ENCODE results near the gene P2RY12.

DNA sequence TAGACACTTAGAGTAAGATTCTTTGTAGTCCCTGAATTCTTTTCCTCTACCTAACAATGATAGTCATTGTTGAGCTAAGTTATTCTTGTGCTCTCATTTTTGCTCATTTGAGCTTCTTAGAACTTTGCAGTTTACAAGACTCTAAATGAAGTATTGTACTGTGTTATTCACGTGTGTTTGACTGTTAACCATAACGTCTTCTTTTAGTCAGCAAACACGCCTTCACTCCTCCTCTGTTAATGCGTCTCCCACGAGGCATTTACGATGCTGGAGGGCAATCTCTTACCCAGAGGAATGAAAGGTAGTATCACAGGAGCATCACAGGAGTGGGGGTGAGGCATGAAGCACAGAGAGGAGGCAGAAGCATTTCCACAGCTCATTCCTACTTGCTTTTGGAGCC is 91.4 kb downstream of the P2RY12 start:
- TF ChIP-seq, protein P1, sequence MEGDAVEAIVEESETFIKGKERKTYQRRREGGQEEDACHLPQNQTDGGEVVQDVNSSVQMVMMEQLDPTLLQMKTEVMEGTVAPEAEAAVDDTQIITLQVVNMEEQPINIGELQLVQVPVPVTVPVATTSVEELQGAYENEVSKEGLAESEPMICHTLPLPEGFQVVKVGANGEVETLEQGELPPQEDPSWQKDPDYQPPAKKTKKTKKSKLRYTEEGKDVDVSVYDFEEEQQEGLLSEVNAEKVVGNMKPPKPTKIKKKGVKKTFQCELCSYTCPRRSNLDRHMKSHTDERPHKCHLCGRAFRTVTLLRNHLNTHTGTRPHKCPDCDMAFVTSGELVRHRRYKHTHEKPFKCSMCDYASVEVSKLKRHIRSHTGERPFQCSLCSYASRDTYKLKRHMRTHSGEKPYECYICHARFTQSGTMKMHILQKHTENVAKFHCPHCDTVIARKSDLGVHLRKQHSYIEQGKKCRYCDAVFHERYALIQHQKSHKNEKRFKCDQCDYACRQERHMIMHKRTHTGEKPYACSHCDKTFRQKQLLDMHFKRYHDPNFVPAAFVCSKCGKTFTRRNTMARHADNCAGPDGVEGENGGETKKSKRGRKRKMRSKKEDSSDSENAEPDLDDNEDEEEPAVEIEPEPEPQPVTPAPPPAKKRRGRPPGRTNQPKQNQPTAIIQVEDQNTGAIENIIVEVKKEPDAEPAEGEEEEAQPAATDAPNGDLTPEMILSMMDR (IDR thresholded peaks at IDR 0.05; ENCODE audit: control extremely low read depth in 1 of 3, insufficient read depth in 1 of 3, low read depth in 1 of 3, low read length in 3 of 3), result no peak
- TF ChIP-seq RAD21 (IDR thresholded peaks at IDR 0.05 in 1 of 2, conservative IDR thresholded peaks at IDR 0.05 in 1 of 2; ENCODE audit: low read depth in 2 of 2, low read length in 2 of 2), result no peak
- no peak for TF ChIP-seq EP300 (IDR thresholded peaks at IDR 0.05; ENCODE audit: borderline replicate concordance in 1 of 2, low read depth in 2 of 2, low read length in 2 of 2)
- TF ChIP-seq E2F6 (IDR thresholded peaks at IDR 0.05), result no peak
- no peak for TF ChIP-seq POLR2AphosphoS5 (IDR thresholded peaks at IDR 0.05; ENCODE audit: low read depth, low read length)
- TF ChIP-seq RNF2 (IDR thresholded peaks at IDR 0.05; ENCODE audit: borderline replicate concordance, low read depth, low read length, missing control alignments, poor library complexity, severe bottlenecking), result no peak
- TF ChIP-seq POLR2A (IDR thresholded peaks at IDR 0.05; ENCODE audit: control extremely low read depth in 1 of 2, low read depth in 2 of 2, low read length in 2 of 2), result no peak
- TF ChIP-seq CEBPB (IDR thresholded peaks at IDR 0.05; ENCODE audit: low read depth, low read length), result no peak
- TF ChIP-seq ATF3 (IDR thresholded peaks at IDR 0.05; ENCODE audit: insufficient read depth, low read depth, low read length), result no peak
- no peak for TF ChIP-seq EZH2 (IDR thresholded peaks at IDR 0.05; ENCODE audit: low read depth, low read length, severe bottlenecking)
- no peak for TF ChIP-seq SP1 (IDR thresholded peaks at IDR 0.05; ENCODE audit: low read depth, low read length)

Measured in H1 (cell line).